ENCODE measurements around the gene TRAF4.
A peak's percentile ranks its signal among the peaks of the same experiment; 100 is the strongest.

Gene TRAF4

GRCh38 chr17:28710861-28711722 is 32.7 kb upstream of the TRAF4 start:
- peak; percentile 96 for DNase-seq (ENCODE audit: low spot score)
- no peak for TF ChIP-seq CTCF (IDR thresholded peaks at IDR 0.05; ENCODE audit: extremely low read depth, missing control alignments)

GRCh38 chr17:28711723-28712031 is 32.1 kb upstream of the TRAF4 start, which contains the start of gene PROCA1:
TSS of gene PROCA1 (minus strand) at chr17:28711888. CDS start at chr17:28711660, 228 bp downstream.
- TF ChIP-seq CTCF (IDR thresholded peaks at IDR 0.05; ENCODE audit: extremely low read depth, missing control alignments) = no peak

GRCh38 chr17:28712032-28712704 is 31.6 kb upstream of the TRAF4 start:
- DNase-seq (ENCODE audit: low spot score) = peak; percentile 87
- TF ChIP-seq CTCF (IDR thresholded peaks at IDR 0.05; ENCODE audit: extremely low read depth, missing control alignments) = no peak

More at GRCh38 chr17:28711723-28712031, 32.1 kb upstream of the TRAF4 start, which contains the start of gene PROCA1:
- DNase-seq (ENCODE audit: low spot score) = peak; percentile 59

GRCh38 chr17:28712705-28713415 is 31.0 kb upstream of the TRAF4 start:
- no peak for TF ChIP-seq CTCF (IDR thresholded peaks at IDR 0.05; ENCODE audit: extremely low read depth, missing control alignments)
- no peak for DNase-seq (ENCODE audit: low spot score)

- no peak for DNase-seq (ENCODE audit: low spot score)
- TF ChIP-seq CTCF (IDR thresholded peaks at IDR 0.05; ENCODE audit: extremely low read depth, missing control alignments) = no peak
Observed at GRCh38 chr17:28714281-28714680, 29.5 kb upstream of the TRAF4 start.

- DNase-seq (ENCODE audit: low spot score) = no peak
- TF ChIP-seq CTCF (IDR thresholded peaks at IDR 0.05; ENCODE audit: extremely low read depth, missing control alignments) = no peak
Observed at GRCh38 chr17:28715217-28715616, 28.6 kb upstream of the TRAF4 start.
